ENCODE data around the gene TBCD.
"Not testable (repeated sequence)": the region's sequence is repeated elsewhere in the genome, so short reads cannot be mapped to it uniquely, and the experiment has no call there.

The TBCD gene

GRCh38 chr17:82974136-82974952 lies 222.5 kb downstream of the TBCD start:
- DNase-seq (ENCODE audit: low spot score): no peak

DNA sequence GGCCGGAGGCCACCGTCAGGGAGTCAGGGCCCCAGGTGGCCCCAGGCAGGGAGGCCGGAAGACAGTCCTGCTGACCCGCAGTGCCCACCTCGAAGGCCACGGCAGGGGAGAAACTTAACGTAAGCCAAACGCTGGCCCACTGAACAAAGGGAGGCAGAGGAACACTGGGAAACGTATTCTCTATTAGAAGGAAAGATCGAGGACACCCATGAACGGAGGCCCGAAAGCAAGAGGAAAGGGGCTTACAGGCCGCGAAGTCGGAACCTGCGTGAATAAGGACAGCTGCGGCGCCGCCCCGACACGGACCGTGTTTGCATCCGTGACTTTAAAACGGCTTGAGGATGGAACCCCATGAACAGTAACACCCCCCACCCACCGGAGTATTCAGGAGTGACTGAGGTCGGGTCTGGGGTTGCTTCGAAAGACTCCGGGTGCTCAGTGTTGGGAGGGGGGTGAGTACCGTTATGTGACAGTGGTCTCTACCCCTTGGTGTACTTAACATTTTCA lies 225.2 kb downstream of the TBCD start:
- no peak for DNase-seq (ENCODE audit: low spot score)

- no peak for DNase-seq (ENCODE audit: low spot score)
These were observed 225.7 kb downstream of the TBCD start for GRCh38 chr17:82977606-82978005.

- DNase-seq (ENCODE audit: low spot score): peak; percentile 22
These were observed 227.0 kb downstream of the TBCD start for GRCh38 chr17:82978765-82979349.

- no peak for DNase-seq (ENCODE audit: low spot score)
These were observed 227.9 kb downstream of the TBCD start for GRCh38 chr17:82979718-82980117.

GRCh38 chr17:82980632-82981031 lies 228.8 kb downstream of the TBCD start:
- no peak for DNase-seq (ENCODE audit: low spot score)

- DNase-seq (ENCODE audit: low spot score): no peak
These were observed 229.4 kb downstream of the TBCD start for GRCh38 chr17:82981141-82981730.

DNA sequence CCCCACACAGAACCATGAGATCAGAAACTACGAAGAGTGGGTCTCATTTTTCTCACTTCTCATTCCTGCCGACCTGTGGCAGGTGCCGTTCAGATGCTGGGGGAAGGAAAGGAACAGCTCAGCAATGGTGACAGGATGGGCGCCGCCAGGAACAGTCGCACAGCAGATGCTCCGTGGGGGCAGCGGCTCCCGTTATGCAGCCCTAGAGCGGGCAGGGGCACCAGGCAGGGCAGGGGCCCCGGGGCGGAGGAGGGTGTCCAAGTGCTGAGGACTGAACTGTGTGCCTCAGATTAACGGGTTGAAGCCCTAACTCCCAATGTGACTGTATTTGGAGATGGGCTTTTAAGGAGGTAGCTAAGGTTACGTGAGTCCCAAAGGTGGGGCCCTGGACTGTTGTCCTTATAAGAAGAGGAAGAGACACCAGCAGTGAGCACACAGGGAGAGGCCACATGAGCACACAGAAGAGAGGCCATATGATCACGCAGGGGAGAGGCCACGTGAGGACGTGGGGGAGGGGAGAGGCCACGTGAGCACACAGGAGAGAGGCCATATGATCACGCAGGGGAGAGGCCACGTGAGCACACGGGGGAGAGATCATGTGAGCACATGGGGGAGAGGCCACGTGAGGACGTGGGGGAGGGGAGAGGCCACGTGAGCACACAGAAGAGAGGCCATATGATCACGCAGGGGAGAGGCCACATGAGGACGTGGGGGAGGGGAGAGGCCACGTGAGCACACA lies 231.8 kb downstream of the TBCD start:
- DNase-seq (ENCODE audit: low spot score): no peak

- DNase-seq (ENCODE audit: low spot score): not testable (repeated sequence)
These were observed 232.4 kb downstream of the TBCD start for GRCh38 chr17:82984249-82984617.

GRCh38 chr17:82984751-82985427 lies 233.0 kb downstream of the TBCD start:
- no peak for DNase-seq (ENCODE audit: low spot score)

DNA sequence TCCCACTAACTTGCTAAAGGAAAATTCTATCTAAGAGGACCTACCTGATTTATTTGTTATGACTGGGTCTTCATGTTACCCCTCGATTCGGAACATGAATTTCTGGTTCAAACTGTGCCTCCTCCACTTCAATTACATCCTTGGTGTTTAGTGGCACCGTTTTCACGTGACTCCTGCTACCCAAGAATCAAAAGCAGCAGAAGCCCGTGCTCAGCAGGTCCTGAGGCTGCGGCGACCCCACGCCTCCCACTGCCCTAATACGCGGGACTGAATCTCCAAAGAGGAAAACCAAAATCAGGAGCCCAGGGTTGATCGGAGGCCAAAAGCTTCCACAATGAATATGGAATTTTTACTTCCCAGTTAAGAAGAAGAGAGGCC lies 233.6 kb downstream of the TBCD start:
- DNase-seq (ENCODE audit: low spot score): no peak

- DNase-seq (ENCODE audit: low spot score): no peak
These were observed 234.1 kb downstream of the TBCD start for GRCh38 chr17:82985973-82986372.

DNA sequence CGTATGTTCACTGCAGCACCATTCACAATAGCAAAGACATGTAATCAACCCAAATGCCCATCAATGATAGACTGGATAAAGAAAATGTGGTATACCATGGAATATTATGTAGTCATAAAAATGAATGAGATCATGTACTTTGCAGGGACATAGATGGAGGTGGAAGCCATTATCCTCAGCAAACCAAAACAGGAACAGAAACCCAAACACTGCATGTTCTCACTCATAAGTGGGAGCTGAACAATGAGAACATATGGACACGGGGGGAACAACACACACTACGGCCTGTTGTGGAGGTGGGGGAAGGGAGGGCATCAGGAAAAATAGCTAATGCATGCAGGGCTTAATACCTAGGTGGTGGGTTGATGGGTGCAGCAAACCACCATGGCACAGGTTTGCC lies 237.2 kb downstream of the TBCD start:
- DNase-seq (ENCODE audit: low spot score): not testable (repeated sequence)

- no peak for DNase-seq (ENCODE audit: low spot score)
These were observed 238.0 kb downstream of the TBCD start for GRCh38 chr17:82989881-82990280.

DNA sequence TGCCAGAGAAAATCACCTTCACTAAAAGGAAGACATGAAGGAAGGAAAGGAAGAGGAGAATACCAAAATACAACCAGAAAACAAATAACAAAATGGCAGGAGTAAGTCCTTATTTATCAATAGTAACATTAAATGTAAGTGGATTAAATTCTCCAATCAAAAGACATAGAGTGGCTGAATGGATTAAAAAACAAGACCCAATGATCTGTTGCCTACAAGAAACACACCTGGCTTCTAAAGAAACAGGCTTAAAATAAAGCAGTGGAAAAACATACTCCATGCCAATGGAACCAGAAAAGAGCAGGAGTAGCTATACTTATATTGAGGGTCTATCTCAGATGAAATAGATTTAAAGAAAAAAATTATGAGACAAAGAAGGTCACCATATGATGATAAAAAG lies 241.1 kb downstream of the TBCD start:
- no peak for DNase-seq (ENCODE audit: low spot score)
